HG02981 (cell line): ENCODE measurements around the gene TDRKH.

Experiments used
- ATAC-seq: cut with Tn5 transposase; IDR thresholded peaks from one replicate; pipeline ENCODE4 v1.9.1; 2021; ENCODE audit warnings: mild to moderate bottlenecking, moderate library complexity; ENCODE audit not compliant: unreplicated experiment

Gene TDRKH, protein sequence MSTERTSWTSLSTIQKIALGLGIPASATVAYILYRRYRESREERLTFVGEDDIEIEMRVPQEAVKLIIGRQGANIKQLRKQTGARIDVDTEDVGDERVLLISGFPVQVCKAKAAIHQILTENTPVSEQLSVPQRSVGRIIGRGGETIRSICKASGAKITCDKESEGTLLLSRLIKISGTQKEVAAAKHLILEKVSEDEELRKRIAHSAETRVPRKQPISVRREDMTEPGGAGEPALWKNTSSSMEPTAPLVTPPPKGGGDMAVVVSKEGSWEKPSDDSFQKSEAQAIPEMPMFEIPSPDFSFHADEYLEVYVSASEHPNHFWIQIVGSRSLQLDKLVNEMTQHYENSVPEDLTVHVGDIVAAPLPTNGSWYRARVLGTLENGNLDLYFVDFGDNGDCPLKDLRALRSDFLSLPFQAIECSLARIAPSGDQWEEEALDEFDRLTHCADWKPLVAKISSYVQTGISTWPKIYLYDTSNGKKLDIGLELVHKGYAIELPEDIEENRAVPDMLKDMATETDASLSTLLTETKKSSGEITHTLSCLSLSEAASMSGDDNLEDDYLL

DNA sequence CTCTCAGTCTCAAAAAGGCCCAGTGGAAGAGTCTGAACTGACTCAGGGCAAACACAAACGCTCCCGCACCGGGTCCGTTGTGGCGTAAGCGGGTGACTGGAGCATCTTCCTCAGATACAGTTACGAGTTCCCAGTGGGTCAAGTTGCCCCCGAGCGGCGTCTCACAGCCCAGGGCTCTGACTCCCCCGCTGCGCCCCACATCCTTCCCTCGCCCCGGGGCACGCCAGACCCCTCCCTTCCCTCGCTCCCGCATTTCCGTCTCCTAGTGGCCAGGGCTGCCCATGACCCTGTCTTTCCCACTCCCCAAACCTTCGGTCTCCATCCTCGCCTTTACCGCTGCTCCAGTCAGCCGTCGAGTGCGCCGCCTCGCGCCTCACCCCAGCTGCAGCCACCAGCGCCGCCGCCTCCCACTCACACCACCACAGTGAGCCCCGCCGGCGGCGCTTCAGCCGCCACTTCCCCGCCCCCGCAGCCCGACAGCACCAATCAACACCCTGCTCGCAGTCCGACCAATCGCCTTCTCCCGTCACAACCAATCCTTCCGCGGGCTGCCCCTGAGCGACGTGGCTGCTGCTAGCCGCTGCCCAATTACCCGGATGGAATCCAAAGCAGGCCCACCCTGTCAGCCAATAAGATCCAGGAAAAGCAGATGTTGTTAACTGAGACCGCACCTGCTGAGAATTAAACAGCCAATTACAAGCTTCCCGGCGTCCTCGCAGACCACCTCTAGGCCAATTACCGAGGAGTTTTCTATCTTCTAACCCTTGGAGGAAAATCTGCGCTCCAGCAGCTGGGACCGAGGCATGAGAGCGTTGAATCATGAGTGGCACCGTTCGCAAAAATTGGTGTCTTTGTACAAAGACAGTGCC lies at the start of gene TDRKH:
Gene TDRKH, minus strand, starts transcription at position 430 of the 869 bp plus-strand sequence. CDS start 7,478 bp downstream, outside the sequence.
- ATAC-seq, result peak; percentile 98

DNA sequence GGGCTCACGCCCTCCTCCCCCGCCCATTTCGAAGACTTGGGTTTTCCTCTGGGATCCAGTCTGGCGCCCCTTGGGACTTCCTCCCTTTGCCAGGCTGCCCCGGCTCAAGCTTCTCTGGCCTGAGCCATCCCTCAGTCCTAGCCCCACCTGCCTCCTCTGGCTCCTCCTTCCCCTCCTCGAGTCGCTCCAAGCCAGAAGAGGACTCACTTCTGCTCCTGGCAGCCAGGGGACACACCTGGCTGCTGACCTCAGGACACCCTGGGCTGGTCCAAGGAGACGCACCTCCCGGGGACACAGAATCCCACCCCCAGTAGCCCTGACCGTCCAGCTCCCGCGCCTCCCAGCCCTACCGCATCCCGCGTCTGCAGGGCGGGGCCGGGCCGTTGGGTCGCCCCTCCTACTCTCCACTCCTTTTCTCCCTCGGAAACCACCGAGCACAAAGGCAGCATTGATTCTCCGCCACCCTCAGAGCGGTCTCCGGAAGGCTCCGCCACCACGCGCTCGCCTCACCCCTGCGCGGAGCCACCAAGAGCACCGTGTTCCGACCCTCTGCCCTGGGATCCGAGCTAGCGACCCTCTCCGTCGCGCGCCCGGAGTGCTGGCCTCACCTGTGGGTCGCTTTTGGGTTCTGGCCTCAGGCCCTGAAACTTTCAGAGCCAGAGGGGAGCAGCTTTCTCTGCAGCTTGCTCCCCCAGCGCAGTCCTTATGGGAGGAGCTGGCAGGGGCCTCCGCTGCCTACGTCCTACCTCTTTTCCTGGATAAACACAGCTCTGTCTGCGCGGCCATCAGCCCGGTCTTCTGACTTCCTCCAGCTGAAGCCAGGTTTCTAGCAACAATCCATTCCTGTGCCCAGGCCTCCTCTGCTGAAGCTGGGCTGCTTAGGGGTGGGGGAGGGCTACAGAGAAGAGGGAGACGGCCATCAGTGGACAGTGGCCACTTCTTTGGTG lies 49.4 kb upstream of the TDRKH start, which contains the start of gene C2CD4D:
Gene C2CD4D, minus strand, starts transcription at position 364 of the 947 bp plus-strand sequence. CDS start 831 bp downstream, outside the sequence.
- ATAC-seq, result no peak

GRCh38 chr1:151839082-151839412 lies 48.7 kb upstream of the TDRKH start:
- ATAC-seq, result no peak

- no peak for ATAC-seq
Observed at GRCh38 chr1:151838222-151839081, 48.2 kb upstream of the TDRKH start.

GRCh38 chr1:151837884-151838221 lies 47.6 kb upstream of the TDRKH start:
- ATAC-seq, result no peak

DNA sequence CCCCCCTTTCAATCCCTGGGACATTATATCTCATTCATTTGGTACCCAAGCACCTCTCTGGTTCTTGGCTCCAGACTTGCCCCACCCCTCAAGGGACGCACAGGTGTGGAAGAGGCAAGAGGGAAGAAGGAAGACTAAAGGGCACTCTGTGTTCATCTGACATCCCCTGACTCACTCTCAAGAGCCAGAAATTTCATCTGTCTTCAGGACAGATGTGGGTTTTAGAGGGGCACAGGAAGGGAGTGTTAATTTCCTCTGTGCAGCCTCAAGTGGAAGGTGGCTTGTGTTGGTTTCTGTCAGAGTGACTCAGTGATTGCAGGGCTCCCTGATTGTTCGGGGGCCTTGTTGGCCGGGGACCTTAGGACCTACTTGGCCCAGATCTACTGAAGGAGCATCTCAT lies 46.9 kb upstream of the TDRKH start:
- no peak for ATAC-seq

- no peak for ATAC-seq
Observed at GRCh38 chr1:151835596-151835995, 45.3 kb upstream of the TDRKH start.

DNA sequence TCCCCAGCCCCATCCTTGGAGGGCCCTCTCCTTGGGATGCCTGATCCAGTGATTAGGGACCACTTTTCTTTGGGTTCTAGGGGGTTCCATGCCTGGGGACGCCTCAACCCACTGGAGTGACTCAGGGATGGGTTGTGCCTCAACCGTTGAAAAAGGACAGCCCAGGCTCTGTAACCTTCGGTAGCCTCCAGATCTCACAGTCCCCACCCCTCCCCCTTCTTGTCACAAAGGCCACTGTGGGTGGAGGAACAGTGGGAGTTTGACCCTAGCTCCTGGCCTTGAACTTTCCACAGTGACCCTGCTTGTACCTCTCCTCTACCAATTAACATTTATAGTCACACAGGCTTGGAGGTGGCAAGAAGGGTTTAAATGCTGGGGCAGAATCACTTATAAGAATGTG lies 43.9 kb upstream of the TDRKH start:
- no peak for ATAC-seq

DNA sequence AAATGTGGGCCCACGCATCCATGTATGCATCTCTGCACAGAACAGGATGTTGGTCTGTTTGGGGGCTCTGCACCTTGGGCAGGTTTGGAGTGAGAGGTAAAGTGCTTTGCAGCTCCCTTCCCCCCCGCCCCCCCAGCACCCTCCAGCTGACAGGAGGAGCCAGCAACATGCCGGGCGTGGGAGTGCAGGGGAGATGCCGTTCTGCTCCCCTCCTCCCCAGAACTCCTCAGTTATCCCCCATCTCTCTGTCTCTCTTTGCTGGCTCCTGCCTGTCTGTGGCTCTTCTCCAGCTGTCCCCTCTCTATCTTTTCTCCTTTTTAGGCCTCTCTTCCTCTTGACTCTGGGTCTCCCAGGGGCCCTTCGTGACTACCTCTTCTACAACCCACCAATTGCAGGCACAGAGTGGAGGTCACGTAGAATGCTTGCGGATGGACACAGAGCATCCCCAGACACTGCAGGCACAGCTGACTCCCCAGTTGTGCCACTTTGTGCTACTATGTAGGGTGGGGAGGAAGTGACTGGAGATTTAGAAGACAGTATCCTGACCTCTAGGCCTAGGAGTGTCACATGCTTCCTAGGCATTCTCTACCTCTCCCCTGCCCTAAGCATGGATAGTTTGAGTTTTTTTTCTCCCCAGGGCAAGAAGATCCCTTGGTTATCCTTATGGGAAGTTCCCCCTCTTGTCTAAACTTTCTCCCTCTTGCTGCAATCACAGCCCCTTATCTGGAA lies 43.0 kb upstream of the TDRKH start:
- no peak for ATAC-seq

DNA sequence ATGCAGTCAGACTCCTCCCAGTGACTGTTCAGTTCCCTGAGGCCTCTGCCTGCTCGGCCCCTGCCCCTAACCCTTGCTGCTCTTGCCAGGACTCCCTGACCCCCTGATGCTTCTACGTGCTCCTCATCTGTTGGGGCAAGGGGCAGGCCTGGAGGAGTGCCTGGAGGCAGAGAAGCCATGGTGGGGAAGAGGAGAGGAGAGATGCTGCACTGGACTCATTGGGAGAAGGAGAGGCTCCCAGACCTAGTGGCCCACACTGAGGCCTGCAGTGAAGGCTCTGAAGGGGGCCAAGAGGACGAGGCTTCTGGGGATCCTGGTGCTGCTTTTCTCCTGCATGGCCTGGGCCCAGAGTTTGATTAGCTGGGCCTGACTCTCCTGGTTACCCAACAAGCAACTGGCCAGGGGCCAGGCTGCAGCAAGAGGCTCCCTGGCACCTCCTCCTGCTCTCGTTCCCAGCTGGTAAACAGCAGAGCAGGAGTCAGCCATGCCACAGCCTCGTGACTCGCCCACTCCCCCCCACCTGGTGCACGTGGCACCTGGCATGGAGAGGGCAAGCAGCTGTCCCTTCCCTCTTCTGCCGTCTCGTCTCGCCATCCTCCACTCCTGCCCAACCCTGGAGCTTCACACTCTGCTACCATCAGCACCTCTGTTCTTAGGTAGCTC lies 42.1 kb upstream of the TDRKH start:
- no peak for ATAC-seq

- no peak for ATAC-seq
Observed at GRCh38 chr1:151831605-151832004, 41.3 kb upstream of the TDRKH start, which contains the start of gene RORC. TSS of gene RORC (minus strand) at chr1:151831802. CDS start at chr1:151831764, 38 bp downstream.

DNA sequence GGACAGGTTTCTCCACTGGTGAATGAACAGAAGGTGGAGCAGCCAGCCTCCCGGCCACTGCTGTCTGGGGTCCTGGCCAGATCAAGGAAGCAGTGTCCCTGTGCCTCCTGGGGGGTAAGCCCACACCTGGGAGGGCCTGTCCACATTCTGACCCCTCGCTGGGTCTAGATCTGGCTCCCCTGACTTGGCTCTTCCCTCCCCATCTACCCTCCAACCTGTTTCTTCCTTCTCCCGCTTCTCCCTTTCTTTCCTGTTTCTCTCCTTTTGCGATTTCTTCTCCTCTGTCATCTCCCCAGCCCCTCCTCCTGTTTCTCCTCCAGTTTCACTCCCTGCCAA lies 40.9 kb upstream of the TDRKH start:
- ATAC-seq, result no peak

DNA sequence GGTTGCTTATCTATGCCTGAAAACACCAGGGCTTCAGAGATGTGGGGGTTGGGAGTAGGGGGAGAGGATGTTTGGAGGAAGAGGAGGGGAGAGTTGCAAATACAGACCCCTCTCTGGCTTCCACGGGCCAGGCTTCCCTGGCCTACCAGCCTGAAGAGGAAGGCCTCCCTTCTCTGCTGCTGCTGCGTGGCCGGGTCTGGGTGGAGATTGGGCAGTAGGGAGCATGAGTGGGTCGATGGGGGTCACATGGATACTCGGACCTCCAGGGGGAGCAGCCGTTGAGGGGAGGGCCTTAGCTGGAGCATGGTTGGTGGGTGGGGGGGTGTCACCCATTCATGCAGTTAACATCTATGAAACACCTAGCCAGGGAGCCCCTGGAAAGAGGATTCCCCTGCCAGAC lies 39.8 kb upstream of the TDRKH start:
- no peak for ATAC-seq

GRCh38 chr1:151829352-151830046 lies 39.2 kb upstream of the TDRKH start:
- no peak for ATAC-seq

- ATAC-seq, result no peak
Observed at GRCh38 chr1:151828921-151829320, 38.6 kb upstream of the TDRKH start.

GRCh38 chr1:151827853-151828252 lies 37.6 kb upstream of the TDRKH start:
- ATAC-seq, result no peak

DNA sequence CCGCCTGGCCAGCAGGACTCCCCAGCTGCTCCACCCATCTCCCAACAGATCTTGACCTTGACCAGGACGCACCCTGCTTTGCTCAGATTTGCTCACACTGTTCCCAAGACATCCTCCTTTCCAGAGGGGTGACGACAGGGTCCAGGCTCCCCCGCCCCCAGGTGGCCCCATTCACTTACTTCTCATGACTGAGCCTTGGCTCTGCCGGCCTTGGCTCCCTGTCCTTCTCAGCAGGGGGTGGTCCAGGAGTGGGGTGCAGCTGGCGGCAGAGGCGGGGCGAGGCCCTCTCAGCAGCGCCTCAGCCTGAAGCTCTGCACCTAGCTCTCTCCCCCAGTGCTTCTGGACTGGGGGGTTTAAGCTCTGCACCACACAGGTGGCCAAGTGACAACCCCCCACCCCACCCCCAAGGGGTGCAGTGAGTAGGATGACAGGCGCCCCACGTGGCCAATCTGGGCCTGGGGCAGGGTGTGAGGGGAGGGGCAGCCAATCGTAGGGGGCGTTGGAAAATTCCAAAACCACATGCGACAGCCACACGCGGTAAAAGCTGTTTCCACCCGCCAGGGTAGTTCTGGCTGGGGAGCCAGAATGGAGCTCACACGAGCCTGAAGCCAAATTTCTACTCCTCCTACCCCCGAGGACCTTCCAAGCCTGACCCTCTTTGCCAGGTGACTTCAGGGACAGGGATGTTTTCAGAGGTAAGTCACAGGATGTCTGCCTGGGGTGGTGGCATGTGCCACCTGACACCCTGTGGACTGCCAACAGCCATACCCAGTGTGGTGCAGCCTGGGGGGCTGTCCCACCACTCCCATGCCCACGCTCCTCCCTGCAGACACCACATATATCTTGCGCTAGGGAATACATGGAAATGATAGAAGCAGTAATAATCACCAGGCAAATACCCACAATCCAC lies 35.7 kb upstream of the TDRKH start:
- ATAC-seq, result no peak
